Astrocyte (in vitro differentiated cells and primary cell): ENCODE results near the gene ANKS6. TPM values are rescaled to one million over a fixed set of nuclear protein-coding genes. Genes with fewer than 3 reads are reported as not detected.

Experiments used
- DNase-seq: peaks from one replicate; pipeline ENCODE4 v3.0.0-alpha.2; 2010; ENCODE audit warnings: low read depth
- FAIRE-seq: peaks from 2 replicates; lab custom pipeline; 2011; peaks lifted over from hg19 to GRCh38; lab: Jason Lieb, UNC
- H2AFZ ChIP-seq: 2 replicates; pipeline ENCODE4 v1.6.0; 2012; ENCODE audit warnings: low read depth, low read length, inconsistent platforms
- H3K27ac ChIP-seq: 2 replicates; pipeline ENCODE4 v1.5.1; 2011; ENCODE audit warnings: low read depth, low read length, inconsistent platforms
- H3K27me3 ChIP-seq: 2 replicates; pipeline ENCODE4 v1.6.0; 2011; ENCODE audit warnings: low read length, inconsistent platforms; ENCODE audit not compliant: insufficient read depth
- H3K36me3 ChIP-seq: 2 replicates; pipeline ENCODE4 v1.5.1; 2011; ENCODE audit warnings: low read length, inconsistent platforms; ENCODE audit not compliant: insufficient read depth
- H3K4me1 ChIP-seq: 2 replicates; pipeline ENCODE4 v1.5.1; 2011; ENCODE audit warnings: low read length, inconsistent platforms; ENCODE audit not compliant: insufficient read depth
- H3K4me2 ChIP-seq: 2 replicates; pipeline ENCODE4 v1.6.0; 2012; ENCODE audit warnings: low read length, inconsistent platforms
- H3K4me3 ChIP-seq: 2 replicates; pipeline ENCODE4 v1.5.1; 2011; ENCODE audit warnings: low read depth, mild to moderate bottlenecking, low read length, inconsistent platforms; ENCODE audit not compliant: insufficient read depth
- H3K79me2 ChIP-seq: 2 replicates; pipeline ENCODE4 v1.6.0; 2012; ENCODE audit warnings: mild to moderate bottlenecking, low read length, inconsistent platforms; ENCODE audit not compliant: insufficient read depth
- H3K9ac ChIP-seq: 2 replicates; pipeline ENCODE4 v1.6.0; 2012; ENCODE audit warnings: mild to moderate bottlenecking, low read length, inconsistent platforms
- H3K9me3 ChIP-seq: 2 replicates; pipeline ENCODE4 v1.5.1; 2012; ENCODE audit warnings: low read depth, mild to moderate bottlenecking, low read length, inconsistent platforms; ENCODE audit not compliant: insufficient read depth
- H4K20me1 ChIP-seq: 2 replicates; pipeline ENCODE4 v1.6.0; 2012; ENCODE audit warnings: low read length, inconsistent platforms; ENCODE audit not compliant: insufficient read depth
- H3K27ac Mint-ChIP-seq: one replicate; pipeline ENCODE4 v1.8.0; 2021; ENCODE audit warnings: mild to moderate bottlenecking, mixed read lengths; ENCODE audit not compliant: unreplicated experiment
- H3K27me3 Mint-ChIP-seq: one replicate; pipeline ENCODE4 v1.8.0; 2021; ENCODE audit warnings: low read depth, mixed read lengths; ENCODE audit not compliant: unreplicated experiment
- H3K36me3 Mint-ChIP-seq: one replicate; pipeline ENCODE4 v1.8.0; 2021; ENCODE audit warnings: low read depth, mixed read lengths; ENCODE audit not compliant: unreplicated experiment
- H3K4me1 Mint-ChIP-seq: one replicate; pipeline ENCODE4 v1.8.0; 2021; ENCODE audit warnings: low read depth, mixed read lengths; ENCODE audit not compliant: unreplicated experiment
- H3K4me3 Mint-ChIP-seq: one replicate; pipeline ENCODE4 v1.8.0; 2021; ENCODE audit warnings: mild to moderate bottlenecking, moderate library complexity, mixed read lengths; ENCODE audit not compliant: unreplicated experiment
- H3K9me3 Mint-ChIP-seq: one replicate; pipeline ENCODE4 v1.8.0; 2021; ENCODE audit warnings: mild to moderate bottlenecking, mixed read lengths; ENCODE audit not compliant: unreplicated experiment
- EZH2 ChIP-seq: IDR thresholded peaks from 2 replicates; pipeline ENCODE4 v1.6.1; 2012; ENCODE audit warnings: mild to moderate bottlenecking, low read length, inconsistent platforms; ENCODE audit not compliant: insufficient read depth
- total RNA-seq: library from RNA; stranded (reverse); gene quantifications from 2 replicates; pipeline ENCODE4 v1.2.1, GENCODE V29; 2021
- TF ChIP-seq, protein P1 (sequence below): IDR thresholded peaks from 2 replicates; pipeline ENCODE4 v1.5.1; 2011; ENCODE audit warnings: low read depth, mild to moderate bottlenecking, inconsistent platforms, low read length, moderate library complexity; ENCODE audit not compliant: insufficient read depth

Gene ANKS6
- total RNA-seq, 1 donor from 2014 or later = 16.7 TPM

DNA sequence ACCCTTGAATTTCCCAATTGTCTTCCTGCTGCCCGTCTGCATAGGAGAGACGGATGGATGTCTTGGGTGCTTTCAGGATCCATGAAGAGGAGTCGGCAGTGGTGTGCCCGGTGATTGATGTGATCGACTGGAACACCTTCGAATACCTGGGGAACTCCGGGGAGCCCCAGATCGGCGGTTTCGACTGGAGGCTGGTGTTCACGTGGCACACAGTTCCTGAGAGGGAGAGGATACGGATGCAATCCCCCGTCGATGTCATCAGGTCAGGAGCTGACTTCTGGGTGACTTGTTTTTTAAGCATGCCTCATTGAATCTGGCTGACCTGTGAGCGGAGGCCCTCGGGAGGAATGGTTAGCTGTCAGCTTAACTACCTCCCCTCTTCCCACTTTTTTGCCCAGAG lies 35.3 kb upstream of the ANKS6 start:
- H3K4me3 ChIP-seq = no peak overlapping the region
- no peaks in the 10 kb centered on the region for H4K20me1 ChIP-seq
- no peaks in the 10 kb centered on the region for H3K79me2 ChIP-seq
- FAIRE-seq = no peak
- H3K4me1 ChIP-seq = no peaks in the 10 kb centered on the region
- Mint-ChIP-seq H3K27me3 (peaks cover 15% of the 10 kb centered on the region), H3K36me3 (no peaks in the 10 kb centered on the region), H3K4me3 (no peak overlapping the region), H3K9me3 (peaks cover 5% of the 10 kb centered on the region), H3K27ac (no peak overlapping the region), H3K4me1 (no peaks in the 10 kb centered on the region)
- no peak for DNase-seq
- H3K4me2 ChIP-seq = no peak overlapping the region
- H3K27ac ChIP-seq = no peak overlapping the region
- no peaks in the 10 kb centered on the region for H3K27me3 ChIP-seq
- no peak overlapping the region for H3K9ac ChIP-seq
- TF ChIP-seq, protein P1, sequence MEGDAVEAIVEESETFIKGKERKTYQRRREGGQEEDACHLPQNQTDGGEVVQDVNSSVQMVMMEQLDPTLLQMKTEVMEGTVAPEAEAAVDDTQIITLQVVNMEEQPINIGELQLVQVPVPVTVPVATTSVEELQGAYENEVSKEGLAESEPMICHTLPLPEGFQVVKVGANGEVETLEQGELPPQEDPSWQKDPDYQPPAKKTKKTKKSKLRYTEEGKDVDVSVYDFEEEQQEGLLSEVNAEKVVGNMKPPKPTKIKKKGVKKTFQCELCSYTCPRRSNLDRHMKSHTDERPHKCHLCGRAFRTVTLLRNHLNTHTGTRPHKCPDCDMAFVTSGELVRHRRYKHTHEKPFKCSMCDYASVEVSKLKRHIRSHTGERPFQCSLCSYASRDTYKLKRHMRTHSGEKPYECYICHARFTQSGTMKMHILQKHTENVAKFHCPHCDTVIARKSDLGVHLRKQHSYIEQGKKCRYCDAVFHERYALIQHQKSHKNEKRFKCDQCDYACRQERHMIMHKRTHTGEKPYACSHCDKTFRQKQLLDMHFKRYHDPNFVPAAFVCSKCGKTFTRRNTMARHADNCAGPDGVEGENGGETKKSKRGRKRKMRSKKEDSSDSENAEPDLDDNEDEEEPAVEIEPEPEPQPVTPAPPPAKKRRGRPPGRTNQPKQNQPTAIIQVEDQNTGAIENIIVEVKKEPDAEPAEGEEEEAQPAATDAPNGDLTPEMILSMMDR = no peak
- TF ChIP-seq EZH2 = no peak
- H2AFZ ChIP-seq = no peak overlapping the region
- H3K36me3 ChIP-seq = no peaks in the 10 kb centered on the region
- no peaks in the 10 kb centered on the region for H3K9me3 ChIP-seq

DNA sequence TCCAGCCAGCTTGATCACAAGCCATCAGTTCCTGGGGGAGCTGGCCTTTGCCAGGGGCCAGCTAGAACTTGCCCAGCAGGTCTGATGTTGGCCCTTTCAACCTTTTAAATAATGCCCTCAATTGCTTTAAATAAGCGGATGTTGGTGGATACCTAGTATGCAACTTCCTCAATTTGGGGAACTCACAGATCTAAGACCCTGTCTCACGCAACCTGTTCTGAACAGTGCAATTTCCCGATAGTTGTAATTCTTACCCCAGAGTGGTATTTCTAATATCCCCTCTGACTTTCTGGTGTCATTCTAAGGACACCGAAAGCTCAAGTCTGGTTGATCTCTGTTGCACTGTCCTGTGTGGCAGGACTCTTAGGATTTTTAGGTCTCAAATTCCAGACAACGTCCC lies 34.2 kb upstream of the ANKS6 start:
- Mint-ChIP-seq H3K27me3 (peaks cover 15% of the 10 kb centered on the region), H3K36me3 (no peaks in the 10 kb centered on the region), H3K4me3 (no peak overlapping the region), H3K9me3 (peaks cover 5% of the 10 kb centered on the region), H3K27ac (no peak overlapping the region), H3K4me1 (no peaks in the 10 kb centered on the region)
- H3K9ac ChIP-seq = no peak overlapping the region
- no peak for FAIRE-seq
- no peak for DNase-seq
- H3K36me3 ChIP-seq = no peaks in the 10 kb centered on the region
- H3K27ac ChIP-seq = no peak overlapping the region
- no peaks in the 10 kb centered on the region for H3K79me2 ChIP-seq
- no peak overlapping the region for H3K4me3 ChIP-seq
- H4K20me1 ChIP-seq = no peaks in the 10 kb centered on the region
- H3K4me1 ChIP-seq = no peaks in the 10 kb centered on the region
- no peak overlapping the region for H2AFZ ChIP-seq
- no peaks in the 10 kb centered on the region for H3K27me3 ChIP-seq
- no peak overlapping the region for H3K4me2 ChIP-seq
- TF ChIP-seq EZH2 = no peak
- TF ChIP-seq, protein P1 = no peak
- H3K9me3 ChIP-seq = no peaks in the 10 kb centered on the region

- H3K79me2 ChIP-seq = no peaks in the 10 kb centered on the region
- no peaks in the 10 kb centered on the region for H3K4me1 ChIP-seq
- peaks cover 14% of the 10 kb centered on the region for H3K27me3 Mint-ChIP-seq
- no peaks in the 10 kb centered on the region for H4K20me1 ChIP-seq
- H3K9ac ChIP-seq = no peak overlapping the region
- no peaks in the 10 kb centered on the region for H3K4me1 Mint-ChIP-seq
- H3K27ac ChIP-seq = no peak overlapping the region
- H3K4me2 ChIP-seq = no peak overlapping the region
- no peaks in the 10 kb centered on the region for H3K9me3 ChIP-seq
- no peaks in the 10 kb centered on the region for H3K36me3 Mint-ChIP-seq
- H2AFZ ChIP-seq = no peak overlapping the region
- FAIRE-seq (no peak), DNase-seq (no peak)
- H3K27me3 ChIP-seq = no peaks in the 10 kb centered on the region
- peaks cover 5% of the 10 kb centered on the region for H3K9me3 Mint-ChIP-seq
- H3K4me3 Mint-ChIP-seq = no peak overlapping the region
- H3K36me3 ChIP-seq = no peaks in the 10 kb centered on the region
- no peak overlapping the region for H3K4me3 ChIP-seq
- TF ChIP-seq, protein P1 = no peak
- no peak for TF ChIP-seq EZH2
- no peak overlapping the region for H3K27ac Mint-ChIP-seq
Observed at GRCh38 chr9:98829766-98830165, 33.4 kb upstream of the ANKS6 start.
